ENCODE data around the gene SPEF1.

Gene SPEF1

GRCh38 chr20:3787324-3788014 lies 6.2 kb upstream of the SPEF1 start:
- ATAC-seq, result no peak
- no peak for DNase-seq

- DNase-seq (peak; percentile 97), ATAC-seq (peak; percentile 93)
Measured at GRCh38 chr20:3786665-3787323, 5.5 kb upstream of the SPEF1 start, which contains the start of gene CENPB. TSS of gene CENPB (minus strand) at chr20:3786740. CDS start at chr20:3786483, 257 bp downstream.

- peak; percentile 54 for DNase-seq
- ATAC-seq, result peak; percentile 9
Measured at GRCh38 chr20:3786126-3786484, 4.9 kb upstream of the SPEF1 start.

- ATAC-seq, result no peak
- DNase-seq, result no peak
Measured at GRCh38 chr20:3785240-3786125, 4.2 kb upstream of the SPEF1 start.

- DNase-seq, result no peak
- ATAC-seq, result no peak
Measured at GRCh38 chr20:3784863-3785239, 3.6 kb upstream of the SPEF1 start.

- ATAC-seq (no peak), DNase-seq (no peak)
Measured at GRCh38 chr20:3784216-3784853, 3.1 kb upstream of the SPEF1 start.

GRCh38 chr20:3783511-3784195 lies 2.4 kb upstream of the SPEF1 start:
- ATAC-seq (no peak), DNase-seq (no peak)

- no peak for ATAC-seq
Measured at GRCh38 chr20:3783068-3783489, 1.8 kb upstream of the SPEF1 start.

GRCh38 chr20:3782597-3782996 lies 1.3 kb upstream of the SPEF1 start:
- no peak for DNase-seq
- no peak for ATAC-seq

More at GRCh38 chr20:3783068-3783489, 1.8 kb upstream of the SPEF1 start:
- no peak for DNase-seq

GRCh38 chr20:3778976-3779375 lies 2.3 kb downstream of the SPEF1 start:
- ATAC-seq, result no peak
- DNase-seq, result no peak

- DNase-seq, result peak; percentile 65
- peak; percentile 69 for ATAC-seq
Measured at GRCh38 chr20:3777716-3778629, 3.3 kb downstream of the SPEF1 start.

GRCh38 chr20:3777381-3777715 lies 3.9 kb downstream of the SPEF1 start:
- ATAC-seq (peak; percentile 19), DNase-seq (no peak)

- DNase-seq (no peak), ATAC-seq (no peak)
Measured at GRCh38 chr20:3775457-3776108, 5.7 kb downstream of the SPEF1 start.

GRCh38 chr20:3771552-3772058 lies 9.6 kb downstream of the SPEF1 start:
- no peak for DNase-seq
- ATAC-seq, result no peak

GRCh38 chr20:3768342-3769130 lies 12.7 kb downstream of the SPEF1 start:
- peak; percentile 86 for DNase-seq
- peak; percentile 55 for ATAC-seq

GRCh38 chr20:3767427-3768341 lies 13.6 kb downstream of the SPEF1 start, which contains the start of gene ADISSP:
TSS of gene ADISSP (minus strand) at chr20:3767753. CDS start at chr20:3760100, 7,653 bp downstream.
- ATAC-seq, result peak; percentile 95
- DNase-seq, result peak; percentile 98

GRCh38 chr20:3767110-3767426 lies 14.2 kb downstream of the SPEF1 start:
- ATAC-seq (no peak), DNase-seq (peak; percentile 41)
